PC-3 (cell line): ENCODE results near the gene LEMD2. TPM values are rescaled to one million over a fixed set of nuclear protein-coding genes. Genes with fewer than 3 reads are reported as not detected.

ENCODE experiments used
- ATAC-seq: fragments of 200-7000 bp; cut with Tn5 transposase; 2 replicates; pipeline ENCODE4 v1.9.1; 2020; ENCODE audit warnings: mild to moderate bottlenecking, moderate library complexity
- BruUV-seq: library from RNA; stranded (reverse); fragments of 400-500 nt; replicated peaks from 2 replicates; lab custom pipeline; 2021; lab: Mats Ljungman, UMichigan
- CTCF ChIA-PET: fragments of 300-600 bp; sonication (Branson Sonifier 250); formaldehyde crosslinking; loops from one replicate; lab custom pipeline; 2022; ENCODE audit warnings: antibody characterized with exemption; lab: Charles Lee
- POLR2A ChIA-PET: fragments of 300-600 bp; sonication (Branson Sonifier 250); formaldehyde crosslinking; loops from one replicate; lab custom pipeline; 2022; ENCODE audit warnings: antibody characterized with exemption; ENCODE audit not compliant: unreplicated experiment; lab: Charles Lee
- DNase-seq: peaks from one replicate; pipeline ENCODE4 v3.0.0-alpha.2; 2015
- H2AFZ ChIP-seq: fragments of 300-600 bp; sonication (generic); 2 replicates; pipeline ENCODE4 v1.6.0; 2016; ENCODE audit warnings: antibody characterized with exemption, low read length
- H3F3A ChIP-seq: fragments of 300-600 bp; sonication (generic); one replicate; pipeline ENCODE4 v1.6.0; 2017; ENCODE audit warnings: antibody characterized with exemption, low read length, control low read depth, mild to moderate bottlenecking; ENCODE audit not compliant: unreplicated experiment
- H3K27ac ChIP-seq: fragments of 300-600 bp; sonication (generic); 2 replicates; pipeline ENCODE4 v1.5.1; 2016; ENCODE audit warnings: mild to moderate bottlenecking, low read length
- H3K27me3 ChIP-seq: fragments of 300-600 bp; sonication (generic); 2 replicates; pipeline ENCODE4 v1.6.1; 2016; ENCODE audit warnings: low read length, mixed read lengths
- H3K36me3 ChIP-seq: fragments of 300-600 bp; sonication (generic); 2 replicates; pipeline ENCODE4 v1.6.1; 2016; ENCODE audit warnings: low read depth, mixed run types, low read length, mixed read lengths
- H3K4me1 ChIP-seq: fragments of 300-600 bp; sonication (generic); 2 replicates; pipeline ENCODE4 v1.5.1; 2016; ENCODE audit warnings: low read length; ENCODE audit not compliant: insufficient read depth
- H3K4me2 ChIP-seq: fragments of 300-600 bp; sonication (generic); 2 replicates; pipeline ENCODE4 v1.6.0; 2016; ENCODE audit warnings: low read length
- H3K4me3 ChIP-seq: fragments of 300-600 bp; sonication (generic); 2 replicates; pipeline ENCODE4 v1.5.1; 2016; ENCODE audit warnings: mild to moderate bottlenecking, low read length, mixed read lengths
- H3K79me2 ChIP-seq: fragments of 300-600 bp; sonication (generic); 2 replicates; pipeline ENCODE4 v1.6.1; 2017; ENCODE audit warnings: low read length, mixed read lengths
- H3K9ac ChIP-seq: fragments of 300-600 bp; sonication (generic); 2 replicates; pipeline ENCODE4 v1.6.0; 2016; ENCODE audit warnings: mild to moderate bottlenecking, low read length
- H3K9me2 ChIP-seq: fragments of 300-600 bp; sonication (generic); replicated peaks from 2 replicates; pipeline ENCODE4 v1.6.1; 2016; ENCODE audit warnings: mixed run types, low read length, mixed read lengths
- H3K9me3 ChIP-seq: fragments of 300-600 bp; sonication (generic); 2 replicates; pipeline ENCODE4 v1.6.1; 2016; ENCODE audit warnings: low read length, mixed read lengths
- H4K20me1 ChIP-seq: fragments of 300-600 bp; sonication (generic); 2 replicates; pipeline ENCODE4 v1.6.1; 2016; ENCODE audit warnings: low read length, mixed read lengths
- CTCF ChIP-seq: fragments of 300-600 bp; sonication (generic); conservative IDR thresholded peaks from 2 replicates; pipeline ENCODE4 v1.5.1; 2017; ENCODE audit warnings: antibody characterized with exemption, low read depth, mild to moderate bottlenecking, low read length
- EZH2 ChIP-seq: fragments of 300-600 bp; sonication (generic); IDR thresholded peaks from one replicate; pipeline ENCODE4 v1.6.1; 2017; ENCODE audit warnings: antibody characterized with exemption, mild to moderate bottlenecking, low read length; ENCODE audit not compliant: unreplicated experiment
- EZH2phosphoT487 ChIP-seq: fragments of 300-600 bp; sonication (generic); IDR thresholded peaks from 2 replicates; pipeline ENCODE4 v1.6.1; 2018; ENCODE audit warnings: mild to moderate bottlenecking, antibody characterized with exemption, low read length, borderline replicate concordance
- intact Hi-C: fragments of 100-400 bp; cut with micrococcal nuclease; formaldehyde crosslinking; loops from 2 replicates; pipeline ENCODE4 v1.9.0; 2023
- total RNA-seq: library from RNA; depleted of rRNA; stranded (reverse); fragments of >200 nt; gene quantifications from 2 replicates; pipeline ENCODE4 v1.2.3, GENCODE V29; 2014

The LEMD2 gene
- total RNA-seq, 1 experiment from 2014 or later, result 54.5 TPM

- TF ChIP-seq CTCF, result no peak
- TF ChIP-seq EZH2, result no peak
- no peak for TF ChIP-seq EZH2phosphoT487
- POLR2A ChIA-PET, result no interaction called here
- intact Hi-C loops, result loop anchor here (1.0 kb wide), 1 partner anchor 20 kb away; no protein-coding TSS in a partner anchor
- Histone ChIP-seq H4K20me1 (no peaks in the 10 kb centered on the region), H3K27ac (peak overlapping the region; percentile 54), H3K4me2 (peak overlapping the region; percentile 95), H3K79me2 (peaks cover 39% of the 10 kb centered on the region), H2AFZ (peak overlapping the region; percentile 92), H3K9me3 (no peaks in the 10 kb centered on the region), H3K4me3 (peak overlapping the region; percentile 89), H3F3A (no peaks in the 10 kb centered on the region), H3K9me2 (no peaks in the 10 kb centered on the region), H3K4me1 (peaks cover 35% of the 10 kb centered on the region), H3K36me3 (peaks cover 10% of the 10 kb centered on the region), H3K27me3 (no peaks in the 10 kb centered on the region; the same call in 1 of the 2 replicates), H3K9ac (peak overlapping the region; percentile 94)
- CTCF ChIA-PET, result no interaction called here
- peak; percentile 67 for ATAC-seq
- BruUV-seq, result no TSS peak
- DNase-seq, result peak; percentile 56
Measured at GRCh38 chr6:33787954-33788693, 806 bp downstream of the LEMD2 start.

GRCh38 chr6:33787346-33787953 lies 1.5 kb downstream of the LEMD2 start:
- Histone ChIP-seq H3K27me3 (no peaks in the 10 kb centered on the region), H3K9me3 (no peaks in the 10 kb centered on the region), H3K9ac (peak overlapping the region; percentile 94), H3F3A (no peaks in the 10 kb centered on the region), H3K4me1 (peaks cover 35% of the 10 kb centered on the region), H3K79me2 (peaks cover 39% of the 10 kb centered on the region), H3K36me3 (peaks cover 15% of the 10 kb centered on the region), H4K20me1 (no peaks in the 10 kb centered on the region), H3K4me2 (peak overlapping the region; percentile 95), H2AFZ (peak overlapping the region; percentile 92), H3K9me2 (no peaks in the 10 kb centered on the region), H3K27ac (peak overlapping the region; percentile 54), H3K4me3 (peak overlapping the region; percentile 89)
- peak; percentile 47 for DNase-seq
- ChIA-PET POLR2A (interaction anchor here (0.7 kb wide), 1 partner anchor 14 kb away, joined by 4 read pairs; no protein-coding TSS in a partner anchor), CTCF (interaction anchor here (0.5 kb wide), 1 partner anchor 76 kb away, joined by 3 read pairs; the partner anchor contains the start of gene UQCC2)
- TF ChIP-seq EZH2 (no peak), EZH2phosphoT487 (no peak), CTCF (no peak)
- BruUV-seq, result TSS peak; percentile 50
- intact Hi-C loops, result no loop called here
- peak; percentile 27 for ATAC-seq
